Upper lobe of left lung (tissue), 6 donors: ENCODE results near the gene NXPH1. TPM values are rescaled to one million over a fixed set of nuclear protein-coding genes. Genes with fewer than 3 reads are reported as not detected.

ENCODE experiments used
- ATAC-seq, 2 donors: fragments of 200-7000 bp; cut with Tn5 transposase; one replicate each; pipeline ENCODE4 v1.9.1; 2022; ENCODE audit warnings: mild to moderate bottlenecking in 2 of 2, moderate library complexity in 2 of 2; ENCODE audit not compliant: low FRiP score in 2 of 2
- DNase-seq, 2 donors: peaks; one replicate each; pipeline ENCODE4 v3.0.0-alpha.2; 2019 to 2020
- H3K27ac ChIP-seq, 4 donors: fragments of 200-600 bp; sonication (generic); one replicate each; pipeline ENCODE4 v1.5.1; 2016 to 2019
- H3K27me3 ChIP-seq, 4 donors: fragments of 200-600 bp; sonication (generic); one replicate each; pipeline ENCODE4 v1.5.1; 2017 to 2019
- H3K36me3 ChIP-seq, 4 donors: fragments of 200-600 bp; sonication (generic); one replicate each; pipeline ENCODE4 v1.5.1; 2016 to 2019
- H3K4me1 ChIP-seq, 4 donors: fragments of 200-600 bp; sonication (generic); one replicate each; pipeline ENCODE4 v1.5.1; 2018 to 2019
- H3K4me3 ChIP-seq, 4 donors: fragments of 200-600 bp; sonication (generic); one replicate each; pipeline ENCODE4 v1.5.1; 2017 to 2019; ENCODE audit warnings: mild to moderate bottlenecking in 2 of 4, moderate library complexity in 1 of 4
- H3K9me3 ChIP-seq, 4 donors: fragments of 200-600 bp; sonication (generic); one replicate each; pipeline ENCODE4 v1.5.1; 2018 to 2019
- EP300 ChIP-seq, 4 donors: sonication (generic); formaldehyde crosslinking; IDR thresholded peaks; one replicate each; pipeline ENCODE4 v1.5.1; 2017; ENCODE audit warnings: antibody characterized with exemption in 4 of 4, control low read depth in 2 of 4
- POLR2A ChIP-seq, 4 donors: fragments of 450-650 bp; IDR thresholded peaks; one replicate each; pipeline ENCODE4 v1.5.1; 2016 to 2017; ENCODE audit warnings: antibody characterized with exemption in 4 of 4, mild to moderate bottlenecking in 2 of 4
- POLR2AphosphoS5 ChIP-seq, 2 donors: sonication (generic); formaldehyde crosslinking; IDR thresholded peaks; one replicate each; pipeline ENCODE4 v1.5.1; 2017; ENCODE audit warnings: antibody characterized with exemption in 2 of 2
- WGBS, 2 donors: methylation state at CpG; one replicate each; pipeline ENCODE4 v1.1.5; 2017 to 2018; 5-methylcytosine and 5-hydroxymethylcytosine counted together
- total RNA-seq, 6 donors: library from RNA; depleted of rRNA in 4 of 6; stranded (reverse); fragments of >200 nt in 4 of 6; gene quantifications; one replicate each; pipeline versions ENCODE4 v1.1.0 to v1.2.1, GENCODE V29; 2016 to 2021
- TF ChIP-seq, protein P1 (sequence below), 6 experiments: fragments of 450-650 bp in 4 of 6; fragments of 200-600 bp in 2 of 6; sonication (generic) in 2 of 6; IDR thresholded peaks; one replicate each; pipeline ENCODE4 v1.5.1; 2016 to 2019; ENCODE audit warnings: antibody characterized with exemption in 6 of 6
- donor health status: DM: no; HTN: no; CAD: no; lungs with moderate emphysema.
- donor health status: DM: no; HTN: yes; CAD: no; lungs with severe emphysema.

NXPH1 gene
- total RNA-seq, 6 donors from 2014 or later, result not detected

DNA sequence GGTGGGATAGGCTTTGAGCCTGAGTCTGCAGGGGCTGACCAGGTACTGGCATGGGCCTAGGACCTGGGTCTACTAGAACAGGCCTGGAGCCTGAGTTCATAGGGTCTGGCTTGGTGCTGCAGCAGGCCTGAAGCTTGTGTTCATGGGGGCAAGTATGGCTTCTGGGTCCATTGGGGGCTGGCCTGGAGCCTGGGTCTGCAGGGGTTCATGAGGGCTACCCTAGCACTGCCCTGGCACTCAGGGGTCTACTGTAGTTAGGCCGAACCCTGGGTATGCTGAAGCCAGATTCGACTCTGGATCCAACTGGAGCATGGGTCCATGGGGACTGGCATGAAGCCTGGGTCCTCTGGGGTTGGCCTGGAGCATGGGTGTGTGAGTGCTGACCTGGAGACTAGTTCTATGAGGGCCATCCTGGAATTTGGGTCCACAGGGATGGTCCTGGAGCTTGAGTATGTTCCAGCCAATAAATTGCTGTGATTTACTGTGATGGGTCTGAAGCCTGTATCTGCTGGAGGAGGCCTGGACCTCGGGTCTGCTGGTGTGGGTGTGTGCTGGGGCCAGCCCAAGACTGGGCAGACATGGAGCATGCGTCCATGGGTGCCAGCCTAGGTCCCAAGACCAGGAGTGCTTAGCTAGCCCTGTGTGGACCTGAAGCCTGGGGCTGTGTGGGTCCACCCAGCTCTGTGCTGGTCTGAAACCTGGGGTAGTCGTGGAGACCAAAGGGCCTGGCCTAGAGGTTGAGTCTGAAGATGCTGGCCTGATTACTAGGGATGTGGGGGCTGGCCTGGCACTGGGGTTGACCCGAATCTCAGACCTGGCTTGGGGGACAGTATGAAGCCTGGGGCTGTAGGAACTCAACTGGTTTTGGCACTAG is 235.5 kb downstream of the NXPH1 start:
- peak; percentile 32 to 65 for ATAC-seq

DNA sequence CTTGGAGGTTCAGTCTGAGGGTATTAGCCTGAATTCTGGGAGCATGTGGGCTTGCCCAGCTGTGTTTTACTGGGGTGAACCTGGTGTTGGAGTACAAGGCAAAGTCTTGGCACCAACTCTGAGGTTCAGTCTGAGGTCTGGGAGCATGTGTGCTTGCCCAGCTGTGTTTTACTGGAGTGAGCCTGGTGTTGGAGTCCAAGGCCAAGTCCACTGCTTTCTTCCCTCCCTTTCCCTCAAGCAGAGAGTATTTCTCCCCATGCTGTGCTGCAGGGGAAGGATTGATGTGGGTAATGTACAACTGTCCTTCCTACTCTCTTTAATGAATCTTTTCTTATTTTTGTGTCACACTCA is 236.1 kb downstream of the NXPH1 start:
- no peak for DNase-seq
- H3K4me1 ChIP-seq, result no peaks in the 10 kb centered on the region
- H3K27me3 ChIP-seq, result no peaks in the 10 kb centered on the region
- no peak overlapping the region for H3K27ac ChIP-seq
- TF ChIP-seq EP300 (IDR thresholded peaks at IDR 0.05), result no peak
- no peaks in the 10 kb centered on the region for H3K36me3 ChIP-seq
- peak in 1 of 2 donors; percentile 26 for ATAC-seq
- H3K9me3 ChIP-seq, result peaks cover 0 to 4% (median 0%) of the 10 kb centered on the region in 4 donors
- no peak overlapping the region for H3K4me3 ChIP-seq

More for the DNA sequence above, 235.5 kb downstream of the NXPH1 start:
- Histone ChIP-seq H3K36me3 (no peaks in the 10 kb centered on the region), H3K4me1 (no peaks in the 10 kb centered on the region), H3K9me3 (peaks cover 0 to 4% (median 0%) of the 10 kb centered on the region in 4 donors), H3K4me3 (no peak overlapping the region), H3K27me3 (no peaks in the 10 kb centered on the region), H3K27ac (no peak overlapping the region)
- DNase-seq, result peak in 1 of 2 donors; percentile 20
- WGBS, 2 donors, result 57 to 80% methylated on average over 2 of the region's 6 CpGs
- no peak for TF ChIP-seq POLR2A (IDR thresholded peaks at IDR 0.05)
- no peak for TF ChIP-seq POLR2AphosphoS5 (IDR thresholded peaks at IDR 0.05)
- TF ChIP-seq EP300 (IDR thresholded peaks at IDR 0.05), result no peak
- TF ChIP-seq, protein P1, sequence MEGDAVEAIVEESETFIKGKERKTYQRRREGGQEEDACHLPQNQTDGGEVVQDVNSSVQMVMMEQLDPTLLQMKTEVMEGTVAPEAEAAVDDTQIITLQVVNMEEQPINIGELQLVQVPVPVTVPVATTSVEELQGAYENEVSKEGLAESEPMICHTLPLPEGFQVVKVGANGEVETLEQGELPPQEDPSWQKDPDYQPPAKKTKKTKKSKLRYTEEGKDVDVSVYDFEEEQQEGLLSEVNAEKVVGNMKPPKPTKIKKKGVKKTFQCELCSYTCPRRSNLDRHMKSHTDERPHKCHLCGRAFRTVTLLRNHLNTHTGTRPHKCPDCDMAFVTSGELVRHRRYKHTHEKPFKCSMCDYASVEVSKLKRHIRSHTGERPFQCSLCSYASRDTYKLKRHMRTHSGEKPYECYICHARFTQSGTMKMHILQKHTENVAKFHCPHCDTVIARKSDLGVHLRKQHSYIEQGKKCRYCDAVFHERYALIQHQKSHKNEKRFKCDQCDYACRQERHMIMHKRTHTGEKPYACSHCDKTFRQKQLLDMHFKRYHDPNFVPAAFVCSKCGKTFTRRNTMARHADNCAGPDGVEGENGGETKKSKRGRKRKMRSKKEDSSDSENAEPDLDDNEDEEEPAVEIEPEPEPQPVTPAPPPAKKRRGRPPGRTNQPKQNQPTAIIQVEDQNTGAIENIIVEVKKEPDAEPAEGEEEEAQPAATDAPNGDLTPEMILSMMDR (IDR thresholded peaks at IDR 0.05), result no peak

DNA sequence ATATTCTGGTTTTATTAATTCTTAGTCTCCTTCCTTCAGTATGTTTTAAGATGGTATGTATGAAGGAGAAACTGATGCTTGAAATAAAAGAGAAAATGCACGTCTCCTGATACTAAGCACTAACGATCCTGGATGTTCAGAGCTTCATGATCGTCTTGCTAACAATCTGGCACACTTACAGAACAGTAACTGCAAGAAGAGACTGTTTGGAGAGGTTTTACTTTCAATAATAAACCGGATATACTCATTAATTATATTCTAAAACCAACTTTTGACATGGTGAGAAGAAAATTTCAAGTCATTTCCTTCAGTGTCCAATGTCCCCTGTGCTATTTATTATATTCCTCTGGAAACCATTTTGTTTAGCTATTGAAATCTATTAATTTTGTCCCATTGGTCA is 251.0 kb downstream of the NXPH1 start:
- DNase-seq (no peak), ATAC-seq (no peak)

DNA sequence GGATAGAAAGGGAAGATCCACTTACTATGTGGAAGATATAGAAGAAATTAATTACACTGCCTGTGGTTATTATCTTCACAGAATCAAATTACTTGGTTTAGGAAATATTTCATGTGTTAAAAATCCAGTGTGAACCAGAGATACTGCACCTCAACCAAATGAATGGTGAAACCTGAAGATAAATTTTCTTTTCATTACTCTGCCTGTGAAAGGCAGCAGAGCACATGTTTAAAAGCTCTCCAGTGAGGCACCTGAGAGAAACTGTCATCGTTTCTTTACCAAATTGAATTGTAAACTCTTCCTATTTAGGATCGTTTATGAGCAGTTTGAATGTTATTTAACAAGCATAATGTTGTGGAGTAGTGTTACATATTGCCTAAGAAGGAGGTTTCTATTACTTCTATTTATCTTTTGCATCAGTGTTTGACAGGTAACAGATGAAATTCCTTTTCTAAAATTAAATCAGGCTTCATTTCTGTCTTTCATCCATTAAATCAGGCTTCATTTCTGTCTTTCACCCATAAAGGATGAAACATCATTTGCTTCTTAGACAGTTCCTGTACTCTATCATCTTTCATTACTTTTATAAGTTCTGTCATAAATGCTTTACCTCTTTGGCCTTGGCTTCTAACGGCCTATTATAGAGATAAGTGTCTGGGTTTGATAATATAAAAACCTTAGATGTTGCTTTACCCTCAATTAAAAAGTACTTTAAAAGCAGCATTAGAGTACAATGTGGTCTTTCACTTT is 266.6 kb downstream of the NXPH1 start:
- TF ChIP-seq POLR2A (IDR thresholded peaks at IDR 0.05) (no peak), EP300 (IDR thresholded peaks at IDR 0.05) (no peak), POLR2AphosphoS5 (IDR thresholded peaks at IDR 0.05) (no peak)
- TF ChIP-seq, protein P1 (IDR thresholded peaks at IDR 0.05), result no peak
- no peaks in the 10 kb centered on the region for H3K4me1 ChIP-seq
- no peak for ATAC-seq
- no peaks in the 10 kb centered on the region for H3K9me3 ChIP-seq
- H3K27me3 ChIP-seq, result no peaks in the 10 kb centered on the region
- H3K36me3 ChIP-seq, result no peaks in the 10 kb centered on the region
- WGBS, 2 donors, result 60 to 63% methylated on average over 3 of the region's 3 CpGs
- H3K4me3 ChIP-seq, result no peak overlapping the region
- no peak overlapping the region for H3K27ac ChIP-seq
- DNase-seq, result no peak

More for the DNA sequence above, 251.0 kb downstream of the NXPH1 start:
- WGBS, 2 donors, result 47 to 59% methylated on average over 4 of the region's 4 CpGs
- no peaks in the 10 kb centered on the region for H3K27me3 ChIP-seq
- no peaks in the 10 kb centered on the region for H3K9me3 ChIP-seq
- H3K27ac ChIP-seq, result no peak overlapping the region
- no peaks in the 10 kb centered on the region for H3K36me3 ChIP-seq
- no peak overlapping the region for H3K4me3 ChIP-seq
- TF ChIP-seq POLR2AphosphoS5 (IDR thresholded peaks at IDR 0.05) (no peak), POLR2A (IDR thresholded peaks at IDR 0.05) (no peak), EP300 (IDR thresholded peaks at IDR 0.05) (no peak)
- TF ChIP-seq, protein P1 (IDR thresholded peaks at IDR 0.05), result no peak
- no peaks in the 10 kb centered on the region for H3K4me1 ChIP-seq

DNA sequence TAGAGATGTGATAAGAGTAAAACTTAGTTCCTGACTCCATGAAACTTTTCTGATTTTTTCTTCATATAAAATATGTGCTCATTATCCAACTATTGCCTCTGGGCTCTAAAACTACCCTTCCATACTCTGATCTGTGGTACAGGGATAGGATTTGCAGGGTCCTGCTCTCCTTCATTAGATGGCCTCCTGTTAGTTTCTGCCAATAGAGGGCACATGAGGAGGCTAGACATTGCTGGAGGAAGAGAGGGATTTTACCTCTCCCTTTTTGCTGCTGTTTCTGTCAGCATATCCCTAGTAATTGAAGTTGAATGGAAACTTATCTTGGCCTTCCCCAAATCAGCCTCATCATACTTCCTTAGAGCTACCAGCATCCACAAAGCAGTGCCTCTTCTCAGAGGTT is 269.4 kb downstream of the NXPH1 start:
- Histone ChIP-seq H3K36me3 (no peaks in the 10 kb centered on the region), H3K4me3 (no peak overlapping the region), H3K27ac (no peak overlapping the region), H3K9me3 (no peaks in the 10 kb centered on the region), H3K27me3 (no peaks in the 10 kb centered on the region), H3K4me1 (no peaks in the 10 kb centered on the region)
- ATAC-seq, result no peak
- TF ChIP-seq POLR2AphosphoS5 (IDR thresholded peaks at IDR 0.05), result no peak
- no peak for TF ChIP-seq EP300 (IDR thresholded peaks at IDR 0.05)
- no peak for TF ChIP-seq POLR2A (IDR thresholded peaks at IDR 0.05)
- TF ChIP-seq, protein P1 (IDR thresholded peaks at IDR 0.05), result no peak
- DNase-seq, result no peak
